Kidney glomerular epithelial cell (primary cell): ENCODE measurements around the gene SNX10.

ENCODE experiments used
- DNase-seq: peaks from one replicate; lab custom pipeline; 2025; lab: John Stamatoyannopoulos, UW

Gene SNX10

GRCh38 chr7:26404189-26404996 lies 112.7 kb downstream of the SNX10 start:
- no peak for DNase-seq

- DNase-seq = no peak
Observed at GRCh38 chr7:26406433-26406832, 114.8 kb downstream of the SNX10 start.

- no peak for DNase-seq
Observed at GRCh38 chr7:26409661-26410547, 118.2 kb downstream of the SNX10 start.

- DNase-seq = no peak
Observed at GRCh38 chr7:26413007-26413691, 121.5 kb downstream of the SNX10 start.

GRCh38 chr7:26416004-26416403 lies 124.3 kb downstream of the SNX10 start:
- no peak for DNase-seq

GRCh38 chr7:26417911-26418413 lies 126.3 kb downstream of the SNX10 start:
- no peak for DNase-seq

GRCh38 chr7:26419198-26419597 lies 127.5 kb downstream of the SNX10 start:
- DNase-seq = no peak

- no peak for DNase-seq
Observed at GRCh38 chr7:26420422-26421019, 128.9 kb downstream of the SNX10 start.

GRCh38 chr7:26422761-26423160 lies 131.1 kb downstream of the SNX10 start:
- no peak for DNase-seq

- DNase-seq = no peak
Observed at GRCh38 chr7:26423436-26423835, 131.8 kb downstream of the SNX10 start.
